HG02588 (cell line): ENCODE results near the gene TMEM126A.
A peak's percentile ranks its signal among the peaks of the same experiment; 100 is the strongest.
"Not testable (repeated sequence)": the region's sequence is repeated elsewhere in the genome, so short reads cannot be mapped to it uniquely, and the experiment has no call there.

Experiments used
- ATAC-seq: cut with Tn5 transposase; IDR thresholded peaks from one replicate; pipeline ENCODE4 v1.9.1; 2021; ENCODE audit warnings: mild to moderate bottlenecking, moderate library complexity; ENCODE audit not compliant: unreplicated experiment

TMEM126A gene

DNA sequence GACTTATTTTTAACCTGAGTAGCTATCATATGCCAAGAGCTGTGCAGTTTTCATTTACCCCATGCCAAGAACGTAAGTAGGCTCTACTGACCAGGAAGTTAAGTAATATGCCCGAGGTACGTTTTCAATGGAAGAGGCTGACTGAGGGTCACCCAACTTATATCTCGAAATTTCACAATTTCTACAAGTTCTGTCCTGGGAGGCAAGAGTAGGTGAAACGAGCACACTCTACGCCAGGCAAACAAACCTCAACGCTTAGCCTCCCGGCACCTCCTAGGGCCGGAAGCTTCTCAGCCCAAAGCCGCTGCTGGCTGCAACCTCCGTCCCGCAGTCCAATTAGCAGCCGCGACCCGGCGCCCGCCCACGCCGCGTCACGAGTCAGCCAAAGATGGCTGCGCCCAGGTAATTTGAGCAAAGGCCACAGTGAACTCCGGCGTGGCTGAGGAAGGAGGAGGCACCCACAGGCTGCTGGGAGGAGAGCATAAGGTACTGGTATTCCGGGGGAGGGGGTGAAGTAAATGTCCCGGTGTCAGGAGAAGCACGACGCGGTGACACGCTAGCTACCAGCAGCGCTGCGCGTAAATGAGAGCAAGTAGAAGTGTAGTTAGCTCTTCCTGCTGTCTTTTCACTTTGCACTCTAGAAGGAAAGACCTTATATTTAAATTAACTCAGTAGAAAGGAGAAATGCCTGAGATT is at the start of gene TMEM126A:
TSS of gene TMEM126A (plus strand) at position 364 of the 696 bp plus-strand sequence. CDS start 2,289 bp downstream, outside the sequence.
- peak; percentile 100 for ATAC-seq

DNA sequence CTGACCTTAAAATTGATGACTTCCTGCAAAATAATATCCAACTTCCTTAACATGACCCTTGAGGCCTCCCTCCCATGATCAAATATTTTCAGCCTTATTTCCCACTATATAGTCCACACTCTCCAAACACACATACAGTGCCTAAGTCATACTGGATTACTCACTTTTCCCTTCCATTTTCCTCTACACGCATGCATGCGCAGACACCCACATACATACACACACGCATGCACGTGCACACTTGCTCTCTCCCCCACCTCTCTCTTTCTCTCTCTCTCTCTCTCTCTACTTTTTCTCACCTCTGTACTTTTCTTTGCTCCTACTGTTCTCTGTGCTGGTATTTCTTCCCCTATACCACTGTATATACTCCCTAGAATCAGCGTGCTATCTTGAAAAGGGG is 48.7 kb upstream of the TMEM126A start:
- no peak for ATAC-seq

DNA sequence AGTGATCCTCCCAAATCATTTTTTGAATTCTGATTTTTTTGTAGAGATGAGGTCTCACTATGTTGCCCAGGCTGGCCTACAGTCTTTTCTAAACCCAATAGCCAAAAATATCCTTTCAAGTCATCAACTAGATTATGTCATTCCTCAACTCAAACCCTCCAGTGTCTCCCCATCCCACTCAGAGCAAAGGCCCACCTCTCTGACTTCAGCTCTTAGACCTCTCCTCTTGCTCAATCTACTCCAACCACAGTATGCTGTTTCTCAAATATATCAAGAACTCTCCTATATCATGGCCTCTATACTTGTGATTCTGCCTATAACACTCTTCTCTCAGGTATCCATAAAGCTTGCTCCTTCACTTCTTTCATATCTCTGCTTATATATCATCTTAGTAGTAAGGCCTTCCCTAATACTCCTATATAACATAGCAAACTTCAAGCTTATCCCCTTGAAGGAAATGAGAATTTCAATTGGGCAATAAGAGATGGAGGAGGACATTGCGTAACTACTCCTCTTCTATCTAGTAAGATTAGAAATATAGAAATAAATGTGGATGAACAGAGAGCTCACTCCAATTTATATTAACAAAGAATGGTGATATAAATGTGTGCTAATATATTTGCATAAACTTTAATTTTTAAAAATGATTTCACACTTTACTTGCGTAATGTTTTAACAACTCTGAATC is 45.1 kb upstream of the TMEM126A start:
- ATAC-seq = no peak

DNA sequence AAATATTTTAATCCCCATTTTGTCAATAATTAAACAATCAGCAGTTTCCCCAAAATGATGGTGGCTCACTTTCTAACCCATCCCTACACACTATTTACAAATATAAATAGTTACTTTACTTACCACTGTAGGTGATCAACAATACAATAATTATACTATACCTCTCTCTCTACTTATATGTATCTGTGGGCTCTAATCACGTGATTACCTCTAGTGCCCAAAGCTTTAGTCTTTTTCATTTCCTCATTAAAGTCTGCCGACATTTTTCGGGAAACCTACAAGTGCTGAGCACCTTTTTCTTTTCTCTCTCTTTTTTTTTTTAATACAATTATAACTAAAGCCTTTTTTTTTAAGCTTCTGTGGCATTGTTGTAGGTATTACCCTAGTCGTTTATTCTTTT is 44.5 kb upstream of the TMEM126A start:
- no peak for ATAC-seq

DNA sequence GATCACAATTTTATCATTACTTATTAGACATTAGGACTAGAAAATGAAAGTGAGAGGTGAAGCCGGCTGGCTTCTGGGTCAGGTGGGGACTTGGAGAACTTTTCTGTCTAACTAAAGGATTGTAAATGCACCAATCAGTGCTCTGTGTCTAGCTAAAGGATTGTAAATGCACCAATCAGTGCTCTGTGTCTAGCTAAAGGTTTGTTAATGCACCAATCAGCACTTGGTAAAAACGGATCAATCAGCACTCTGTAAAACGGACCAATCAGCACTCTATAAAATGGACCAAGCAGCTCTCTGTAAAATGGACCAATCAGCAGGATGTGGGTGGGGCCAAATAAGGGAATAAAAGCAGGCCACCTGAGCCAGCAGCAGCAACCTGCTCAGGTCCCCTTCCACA is 41.5 kb upstream of the TMEM126A start:
- not testable (repeated sequence) for ATAC-seq

DNA sequence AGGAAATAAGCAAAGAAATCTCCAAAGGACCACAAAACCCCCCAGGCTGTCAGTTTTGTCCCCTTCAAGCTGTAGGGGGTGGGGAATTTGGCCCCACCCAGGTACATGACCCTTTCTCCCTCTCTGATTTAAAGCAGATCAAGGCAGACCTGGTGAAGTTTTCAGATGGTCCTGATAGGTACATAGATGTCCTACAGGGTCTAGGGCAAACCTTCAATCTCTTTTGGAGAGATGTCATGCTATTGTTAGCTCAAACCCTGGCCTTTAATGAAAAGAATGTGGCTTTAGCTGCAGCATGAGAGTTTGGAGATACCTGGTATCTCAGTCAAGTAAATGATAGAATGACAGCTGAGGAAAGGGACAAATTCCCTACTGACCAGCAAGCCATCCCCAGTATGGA is 39.1 kb upstream of the TMEM126A start:
- not testable (repeated sequence) for ATAC-seq

DNA sequence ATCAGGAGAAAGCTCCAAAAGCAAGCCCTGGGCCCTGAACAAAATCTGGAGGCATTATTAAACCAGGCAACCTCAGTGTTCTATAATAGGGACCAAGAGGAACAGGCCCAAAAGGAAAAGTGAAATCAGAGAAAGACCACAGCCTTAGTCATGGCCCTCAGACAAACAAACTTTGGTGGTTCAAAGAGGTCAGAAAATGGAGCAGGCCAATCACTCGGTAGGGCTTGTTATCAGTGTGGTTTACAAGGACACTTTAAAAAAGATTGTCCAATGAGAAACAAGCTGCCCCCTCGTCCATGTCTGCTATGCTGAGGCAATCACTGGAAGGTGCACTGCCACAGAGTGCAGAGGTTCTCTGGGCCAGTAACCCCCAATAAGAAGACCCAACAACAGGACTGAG is 38.5 kb upstream of the TMEM126A start:
- ATAC-seq = not testable (repeated sequence)

DNA sequence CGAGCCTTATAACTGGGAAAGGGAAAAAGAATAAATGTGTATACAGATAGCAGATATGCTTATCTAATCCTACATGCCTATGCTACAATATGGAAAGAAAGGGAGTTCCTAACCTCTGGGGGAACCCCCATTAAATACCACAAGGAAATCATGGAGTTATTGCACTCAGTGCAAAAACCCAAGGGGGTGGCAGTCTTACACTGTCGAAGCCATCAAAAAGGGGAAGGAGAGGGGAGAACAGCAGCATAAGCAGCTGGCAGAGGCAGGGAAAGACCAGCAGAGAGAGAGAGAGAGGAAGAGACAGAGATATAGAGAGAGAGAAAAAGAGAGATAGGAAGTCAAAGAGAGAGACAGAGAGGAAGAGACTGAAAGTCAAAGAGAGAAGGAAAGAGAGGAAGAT is 36.1 kb upstream of the TMEM126A start:
- not testable (repeated sequence) for ATAC-seq

DNA sequence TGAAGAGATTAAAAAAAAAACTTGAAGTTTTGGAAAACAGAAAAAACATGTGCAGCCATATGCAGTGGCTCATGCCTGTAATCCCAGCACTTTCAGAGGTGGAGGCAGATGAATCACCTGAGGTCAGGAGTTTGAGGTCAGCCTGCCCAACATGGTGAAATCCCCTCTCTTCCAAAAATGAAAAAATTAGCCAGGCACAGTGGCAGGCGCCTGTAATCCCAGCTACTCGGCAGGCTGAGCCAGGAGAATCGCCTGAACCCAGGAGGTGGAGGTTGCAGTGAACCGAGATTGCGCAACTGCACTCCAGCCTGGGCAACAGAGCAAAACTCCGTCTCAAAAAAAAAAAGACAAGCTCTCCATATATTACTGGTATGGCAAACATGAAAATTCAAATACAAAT is 28.3 kb upstream of the TMEM126A start:
- ATAC-seq = no peak

DNA sequence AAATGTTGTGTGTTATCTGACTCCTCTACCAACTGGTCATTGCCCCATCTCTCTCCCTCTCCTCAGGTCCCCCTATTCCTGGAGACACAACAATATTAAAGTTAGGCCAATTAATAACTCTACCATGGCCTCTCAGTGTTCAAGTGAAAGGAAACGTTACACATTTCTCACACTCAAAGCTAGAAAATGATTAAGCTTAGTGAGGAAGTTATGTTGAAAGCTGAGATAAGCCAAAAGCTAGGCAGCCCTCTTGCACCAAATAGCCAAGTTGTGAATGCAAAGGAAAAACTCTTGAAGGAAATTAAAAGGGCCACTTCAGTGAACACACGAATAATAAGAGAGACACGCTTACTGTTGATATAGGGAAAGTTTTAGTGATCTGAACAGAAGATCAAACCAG is 27.5 kb upstream of the TMEM126A start:
- no peak for ATAC-seq

DNA sequence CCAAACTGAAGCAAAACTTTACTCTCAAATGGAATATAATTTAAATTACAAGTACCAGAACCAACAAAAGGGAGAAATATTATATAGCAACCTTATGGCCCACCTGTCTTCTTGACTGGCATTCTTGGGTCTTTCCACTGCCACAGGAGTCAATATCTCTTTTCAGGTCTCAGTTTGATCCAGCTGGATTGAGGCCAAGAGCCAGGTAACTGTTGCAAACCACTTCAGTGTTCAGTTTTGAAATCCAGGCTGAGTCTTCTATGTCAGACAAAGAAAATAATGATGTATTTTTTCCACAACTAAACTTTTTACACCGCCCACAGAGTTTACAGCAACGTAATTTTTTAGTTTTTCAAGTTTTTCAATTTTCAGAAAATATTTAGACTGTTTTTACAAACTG is 21.3 kb upstream of the TMEM126A start:
- ATAC-seq = no peak

DNA sequence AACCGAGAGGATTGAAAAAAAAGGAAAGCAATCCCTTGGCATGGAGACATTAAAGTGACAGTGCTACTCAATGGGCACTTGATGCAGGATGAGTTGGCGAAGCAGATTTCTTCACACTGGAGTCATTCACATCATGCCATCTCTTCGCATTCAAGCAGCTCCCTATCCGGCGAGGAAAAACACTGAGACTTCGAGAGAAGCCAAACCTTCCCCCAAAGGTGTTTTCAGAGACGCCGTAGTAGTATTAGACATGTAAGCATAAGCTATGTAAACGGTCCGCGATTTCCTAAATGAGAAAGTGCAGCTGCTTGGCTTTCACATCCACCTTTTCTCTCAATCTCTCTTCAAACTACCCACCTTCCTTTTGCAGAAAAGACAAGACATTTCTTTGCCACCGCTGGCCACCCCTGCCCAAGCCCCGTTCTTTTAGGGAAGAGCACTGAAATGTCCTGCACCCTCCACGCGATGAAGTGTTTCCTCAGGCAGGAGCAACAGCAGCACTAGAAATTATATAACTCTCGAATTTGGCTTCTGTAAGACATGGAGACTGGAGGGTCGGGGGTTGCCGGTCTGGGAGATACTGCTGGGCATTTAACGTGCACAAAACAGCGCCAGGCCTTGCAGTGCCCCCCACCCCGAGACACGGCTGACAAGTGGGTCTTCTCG is 20.3 kb upstream of the TMEM126A start, which contains the start of gene DLG2:
TSS of gene DLG2 (minus strand) at position 13 of the 666 bp plus-strand sequence.
- no peak for ATAC-seq

DNA sequence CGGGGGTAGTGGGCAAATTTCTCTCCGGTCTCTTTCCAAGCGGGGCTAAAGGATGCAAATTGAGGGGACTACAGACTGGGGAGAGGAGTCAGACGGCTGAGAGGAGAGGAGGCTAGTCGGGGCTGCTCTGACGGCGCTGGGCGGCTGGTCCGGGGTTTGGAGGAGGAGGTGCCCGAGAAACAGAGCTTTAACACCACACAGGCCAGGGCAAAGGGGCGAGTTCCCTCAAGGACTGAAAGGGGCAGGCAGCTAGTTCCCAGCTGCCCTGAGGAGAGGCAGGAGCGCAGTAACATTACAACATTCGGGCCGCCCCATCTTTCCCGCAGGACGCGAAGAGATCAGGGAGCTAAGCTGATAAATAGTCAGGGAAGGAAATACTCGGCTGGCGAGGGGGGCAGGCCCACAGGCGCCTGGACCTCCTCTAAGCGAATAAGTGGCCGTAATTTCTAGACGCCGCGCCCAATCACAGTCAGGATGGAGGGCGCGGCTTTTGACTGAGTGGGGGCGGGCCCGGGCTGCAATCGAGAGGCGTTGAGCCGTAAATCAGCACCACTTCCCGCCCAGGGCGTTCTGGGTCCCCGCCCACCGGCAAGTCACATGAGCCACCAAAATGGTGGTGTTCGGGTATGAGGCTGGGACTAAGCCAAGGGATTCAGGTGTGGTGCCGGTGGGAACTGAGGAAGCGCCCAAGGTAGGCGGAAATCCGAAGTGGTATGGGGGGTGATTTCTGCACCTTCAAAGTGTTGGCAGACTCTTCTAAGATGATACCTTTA is 19.6 kb upstream of the TMEM126A start, which contains the start of gene TMEM126B:
TSS of gene TMEM126B (plus strand) at position 596 of the 773 bp plus-strand sequence. CDS start at position 611, 15 bp downstream.
- peak; percentile 98 for ATAC-seq

DNA sequence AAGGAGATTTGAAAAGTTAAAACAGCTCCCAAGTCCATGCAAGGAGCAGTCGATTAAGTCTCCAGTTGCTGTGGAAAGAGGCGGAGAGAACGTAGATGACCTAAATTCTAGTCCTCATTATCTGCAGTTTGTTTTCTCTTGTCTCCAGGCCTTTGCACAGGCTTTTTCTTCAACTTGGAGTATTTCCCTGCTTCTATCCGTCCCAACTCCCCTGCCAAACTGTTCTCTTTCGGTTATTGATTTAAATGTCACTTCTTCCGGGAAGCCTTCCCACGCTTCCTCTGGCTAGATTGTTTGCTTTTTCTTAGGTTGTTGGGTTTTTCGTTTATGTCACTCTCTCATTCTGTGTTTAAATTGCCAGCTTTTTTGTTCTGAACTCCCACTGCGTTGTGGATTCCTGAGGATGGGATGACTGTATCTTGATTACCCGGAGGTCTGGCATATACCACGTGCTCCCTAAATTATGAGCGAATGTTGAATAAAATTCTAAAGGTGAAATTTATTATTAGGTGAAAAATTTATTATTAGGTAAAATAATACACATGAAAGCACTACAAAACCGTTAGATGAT is 18.9 kb upstream of the TMEM126A start:
- ATAC-seq = peak; percentile 7

DNA sequence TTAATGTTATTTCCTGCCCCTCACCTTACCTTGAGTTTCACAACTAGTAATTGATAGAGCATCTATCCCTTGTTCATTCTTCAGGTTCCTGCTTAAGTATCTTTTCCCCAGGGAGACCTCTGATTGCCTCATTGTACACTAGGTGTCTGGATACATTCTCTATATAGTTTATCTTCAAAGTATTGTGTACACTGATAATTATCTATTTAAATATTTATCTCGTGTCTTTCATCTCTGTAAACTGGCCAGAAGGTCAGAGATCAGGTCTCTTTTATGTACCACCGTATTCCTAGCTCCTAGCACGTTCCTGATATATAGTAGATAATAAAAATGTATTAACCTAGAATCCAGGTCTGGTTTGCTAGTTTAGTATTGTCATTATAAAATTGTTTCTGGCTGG is 13.0 kb upstream of the TMEM126A start:
- no peak for ATAC-seq

DNA sequence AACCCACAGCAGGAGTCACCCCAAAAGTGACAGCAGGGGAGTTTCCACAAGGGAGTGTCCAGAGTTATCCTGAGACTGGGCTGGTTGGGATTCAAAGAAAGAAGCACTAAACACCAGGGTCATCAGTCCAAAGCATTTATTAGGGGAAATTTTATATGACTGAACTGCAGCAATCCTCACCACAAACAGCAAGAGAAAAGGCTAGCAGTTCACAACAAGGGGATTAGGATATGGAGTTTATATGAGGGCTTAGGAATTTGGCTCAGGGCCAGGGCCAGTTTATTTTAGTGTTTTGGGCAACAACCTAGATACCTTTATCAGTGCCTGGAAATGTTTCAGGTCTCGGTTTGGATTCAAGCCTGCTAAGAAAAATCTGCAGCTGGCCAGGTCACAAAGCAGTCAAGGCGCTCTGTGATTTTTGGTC is 4.6 kb upstream of the TMEM126A start:
- no peak for ATAC-seq

DNA sequence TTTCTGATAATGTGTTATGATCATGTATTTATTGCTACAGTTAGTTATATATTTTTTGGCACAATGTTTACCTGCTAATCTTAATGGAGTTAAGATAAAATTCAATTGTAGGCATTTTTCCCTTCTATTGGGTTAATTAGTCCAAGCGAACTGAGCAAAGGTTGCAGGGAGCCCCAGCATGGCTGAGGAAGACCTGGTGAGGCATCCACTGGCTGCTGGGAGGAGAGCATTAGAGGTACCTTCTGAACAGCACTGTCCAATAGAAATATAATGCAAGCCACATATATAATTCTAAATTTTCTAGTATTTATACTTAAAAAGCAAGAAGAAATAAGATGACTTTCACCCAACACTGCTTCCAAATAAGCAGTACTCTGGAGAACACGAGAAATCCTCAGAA is 689 bp upstream of the TMEM126A start:
- peak; percentile 1 for ATAC-seq

DNA sequence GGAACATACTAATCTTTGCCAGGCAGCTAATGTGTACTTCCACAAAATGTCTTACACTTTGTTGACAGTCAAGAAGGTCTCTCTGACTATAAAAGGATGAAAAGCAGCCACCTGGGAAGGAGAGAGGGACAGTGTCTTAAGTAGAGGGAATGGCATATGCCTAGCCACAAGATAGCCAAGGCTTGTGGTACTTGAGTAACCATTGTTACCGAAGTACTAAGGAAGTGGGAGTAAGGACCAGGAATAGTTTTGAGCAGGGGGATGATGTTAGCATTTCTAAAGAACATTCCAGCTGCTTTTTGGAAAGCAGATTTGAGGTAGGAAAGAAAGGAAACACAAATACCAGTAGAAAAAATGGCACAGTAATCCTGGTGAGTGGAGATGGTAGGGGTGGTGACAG is 3.4 kb downstream of the TMEM126A start:
- no peak for ATAC-seq

DNA sequence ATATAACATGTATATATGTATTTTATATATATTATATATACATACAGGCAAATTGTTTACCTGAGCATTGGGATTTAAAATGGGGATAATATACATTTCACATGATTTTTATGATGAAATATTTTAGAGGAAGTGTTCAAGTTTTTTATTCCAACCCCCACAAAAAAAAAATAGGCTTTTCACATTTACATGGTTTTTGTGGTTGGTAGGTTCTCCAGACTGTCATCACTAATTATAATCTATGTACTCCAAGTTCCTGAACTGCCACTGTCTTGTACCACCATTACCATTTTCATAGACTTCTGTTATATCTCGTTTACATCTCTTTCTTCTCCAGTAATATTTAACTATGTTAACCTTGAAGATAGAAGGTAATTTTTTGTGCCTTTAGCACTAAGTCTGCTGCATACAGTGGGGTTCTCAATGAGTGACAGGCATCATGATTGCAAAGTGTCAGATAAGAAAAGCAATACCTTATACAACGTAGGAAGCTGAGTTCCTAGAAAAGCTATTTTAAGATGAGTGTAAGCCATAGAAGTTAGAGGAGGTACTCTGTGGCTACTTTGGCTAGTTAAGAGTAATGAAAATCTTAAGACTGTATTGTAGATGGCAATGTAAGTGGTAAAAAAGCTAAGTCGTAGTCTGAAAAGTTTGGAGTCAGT is 5.2 kb downstream of the TMEM126A start:
- no peak for ATAC-seq

DNA sequence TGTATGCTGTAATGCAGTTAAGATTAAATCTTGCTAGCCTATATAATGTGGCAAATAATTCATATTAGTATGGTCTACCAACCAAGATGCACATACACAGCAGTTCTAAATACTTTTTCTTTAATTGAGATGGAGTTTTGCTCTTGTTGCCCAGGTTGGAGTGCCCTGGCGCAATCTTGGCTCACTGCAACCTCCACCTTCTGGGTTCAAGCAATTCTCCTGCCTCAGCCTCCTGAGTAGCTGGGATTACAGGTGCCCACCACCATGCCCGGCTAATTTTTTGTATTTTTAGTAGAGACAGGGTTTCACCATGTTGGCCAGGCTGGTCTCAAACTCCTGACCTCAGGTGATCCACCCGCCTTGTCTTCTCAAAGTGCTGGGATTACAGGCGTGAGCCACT is 6.6 kb downstream of the TMEM126A start:
- ATAC-seq = not testable (repeated sequence)
